IPS-11a (cell line): ENCODE measurements around the gene HDAC4.
"Not testable (repeated sequence)": the region's sequence is repeated elsewhere in the genome, so short reads cannot be mapped to it uniquely, and the experiment has no call there.

ENCODE experiments used
- H3K4me3 ChIP-seq: one replicate; pipeline ENCODE4 v1.5.1; 2013; ENCODE audit warnings: low read depth, low read length, control low read depth

Gene HDAC4

GRCh38 chr2:239180526-239181073 lies 220.2 kb downstream of the HDAC4 start:
- no peak overlapping the region for H3K4me3 ChIP-seq

- H3K4me3 ChIP-seq, result no peak overlapping the region
Observed at GRCh38 chr2:239179851-239180371, 220.9 kb downstream of the HDAC4 start.

GRCh38 chr2:239178954-239179353 lies 221.9 kb downstream of the HDAC4 start:
- H3K4me3 ChIP-seq, result no peak overlapping the region

- H3K4me3 ChIP-seq, result no peak overlapping the region
Observed at GRCh38 chr2:239178484-239178883, 222.3 kb downstream of the HDAC4 start.

GRCh38 chr2:239177908-239178307 lies 222.9 kb downstream of the HDAC4 start:
- no peak overlapping the region for H3K4me3 ChIP-seq

GRCh38 chr2:239177325-239177724 lies 223.5 kb downstream of the HDAC4 start:
- no peak overlapping the region for H3K4me3 ChIP-seq

- H3K4me3 ChIP-seq, result not testable (repeated sequence)
Observed at GRCh38 chr2:239176138-239176803, 224.5 kb downstream of the HDAC4 start.

GRCh38 chr2:239175181-239175580 lies 225.6 kb downstream of the HDAC4 start:
- H3K4me3 ChIP-seq, result no peak overlapping the region

- no peak overlapping the region for H3K4me3 ChIP-seq
Observed at GRCh38 chr2:239173301-239173700, 227.5 kb downstream of the HDAC4 start.

- no peak overlapping the region for H3K4me3 ChIP-seq
Observed at GRCh38 chr2:239171643-239172042, 229.2 kb downstream of the HDAC4 start.

GRCh38 chr2:239169311-239170048 lies 231.3 kb downstream of the HDAC4 start:
- H3K4me3 ChIP-seq, result no peak overlapping the region

GRCh38 chr2:239168575-239168974 lies 232.2 kb downstream of the HDAC4 start:
- no peak overlapping the region for H3K4me3 ChIP-seq

- H3K4me3 ChIP-seq, result no peak overlapping the region
Observed at GRCh38 chr2:239167766-239168444, 232.9 kb downstream of the HDAC4 start.

- H3K4me3 ChIP-seq, result no peak overlapping the region
Observed at GRCh38 chr2:239167011-239167673, 233.7 kb downstream of the HDAC4 start.

GRCh38 chr2:239166201-239166834 lies 234.5 kb downstream of the HDAC4 start:
- H3K4me3 ChIP-seq, result no peak overlapping the region

GRCh38 chr2:239165206-239165831 lies 235.5 kb downstream of the HDAC4 start:
- H3K4me3 ChIP-seq, result no peak overlapping the region

- no peak overlapping the region for H3K4me3 ChIP-seq
Observed at GRCh38 chr2:239164335-239164871, 236.4 kb downstream of the HDAC4 start.

GRCh38 chr2:239163688-239164334 lies 237.0 kb downstream of the HDAC4 start:
- no peak overlapping the region for H3K4me3 ChIP-seq
